GM12878 (cell line): ENCODE measurements around the gene EFNA2. TPM values are rescaled to one million over a fixed set of nuclear protein-coding genes. Genes with fewer than 3 reads are reported as not detected.

ENCODE experiments used
- ATAC-seq: fragments of 200-7000 bp; cut with Tn5 transposase; 3 replicates; pipeline ENCODE4 v1.9.1; 2020; ENCODE audit warnings: mild to moderate bottlenecking, moderate library complexity
- BruUV-seq: library from RNA; stranded (reverse); fragments of 400-500 nt; replicated peaks from 2 replicates; lab custom pipeline; 2021; lab: Mats Ljungman, UMichigan
- CTCF ChIA-PET: fragments of 300-600 bp; sonication (Branson Sonifier 250); formaldehyde crosslinking; extraction: SDS; loops from one replicate; lab custom pipeline; 2021; ENCODE audit warnings: inconsistent platforms; lab: Yijun Ruan, JAX
- POLR2A ChIA-PET: fragments of 350-600 bp; formaldehyde crosslinking; extraction: SDS; loops from one replicate; lab custom pipeline; 2021; ENCODE audit warnings: inconsistent platforms; lab: Charles Lee
- RAD21 ChIA-PET: fragments of 300-600 bp; sonication (Branson Sonifier 250); formaldehyde crosslinking; loops from one replicate; lab custom pipeline; 2023; ENCODE audit warnings: antibody characterized with exemption; ENCODE audit not compliant: unreplicated experiment; lab: Charles Lee
- SMC1A ChIA-PET: fragments of 300-600 bp; sonication (Branson Sonifier 250); formaldehyde crosslinking; loops from one replicate; lab custom pipeline; 2023; ENCODE audit not compliant: unreplicated experiment, uncharacterized antibody; lab: Charles Lee
- DNase-seq: peaks from one replicate; pipeline ENCODE4 v3.0.0-alpha.2; 2011; ENCODE audit warnings: low read depth, low spot score
- FAIRE-seq: peaks from 3 replicates; lab custom pipeline; 2011; peaks lifted over from hg19 to GRCh38; lab: Jason Lieb, UNC
- H2AFZ ChIP-seq: 2 replicates; pipeline ENCODE4 v1.6.0; 2011; ENCODE audit warnings: low read depth, low read length, control low read depth; ENCODE audit not compliant: control insufficient read depth
- H3K27ac ChIP-seq: 2 replicates; pipeline ENCODE4 v1.5.1; 2011; ENCODE audit warnings: control low read depth; ENCODE audit not compliant: control insufficient read depth, insufficient read depth
- H3K27me3 ChIP-seq, 2 experiments: replicated peaks in 1 of 2; 2 replicates each; pipeline versions ENCODE4 v1.6.0 to v1.6.1; 2011; ENCODE audit warnings: low read length in 1 of 2; ENCODE audit not compliant: control insufficient read depth in 2 of 2, insufficient read depth in 2 of 2
- H3K36me3 ChIP-seq, 2 experiments: 2 replicates each; pipeline ENCODE4 v1.5.1; 2011; ENCODE audit warnings: low read length in 1 of 2; ENCODE audit not compliant: control insufficient read depth in 2 of 2, insufficient read depth in 2 of 2
- H3K4me1 ChIP-seq: 2 replicates; pipeline ENCODE4 v1.6.1; 2011; ENCODE audit warnings: mild to moderate bottlenecking, low read length, moderate library complexity, mixed read lengths; ENCODE audit not compliant: control insufficient read depth, insufficient read depth
- H3K4me2 ChIP-seq: 2 replicates; pipeline ENCODE4 v1.6.0; 2011; ENCODE audit warnings: control low read depth; ENCODE audit not compliant: control insufficient read depth, insufficient read depth
- H3K4me3 ChIP-seq: fragments of 200-600 bp; sonication (generic); 2 replicates; pipeline ENCODE4 v1.5.1; 2016
- H3K79me2 ChIP-seq: 2 replicates; pipeline ENCODE4 v1.6.0; 2011; ENCODE audit warnings: low read length; ENCODE audit not compliant: control insufficient read depth, insufficient read depth
- H3K9ac ChIP-seq: 2 replicates; pipeline ENCODE4 v1.8.0; 2011; ENCODE audit warnings: low read length, control low read depth, mixed read lengths; ENCODE audit not compliant: control insufficient read depth, insufficient read depth
- H3K9me3 ChIP-seq: replicated peaks from 3 replicates; pipeline ENCODE4 v1.5.1; 2011; ENCODE audit warnings: mild to moderate bottlenecking, low read length; ENCODE audit not compliant: control insufficient read depth, insufficient read depth
- H4K20me1 ChIP-seq: 2 replicates; pipeline ENCODE4 v1.6.0; 2011; ENCODE audit not compliant: control insufficient read depth, insufficient read depth
- CREB1 ChIP-seq: IDR thresholded peaks from 2 replicates; pipeline ENCODE4 v1.6.1; 2012; ENCODE audit warnings: low read depth, mild to moderate bottlenecking, inconsistent platforms
- CREM ChIP-seq: IDR thresholded peaks from 2 replicates; pipeline ENCODE4 v1.6.1; 2014; ENCODE audit warnings: antibody characterized with exemption, low read depth
- FOXK2 ChIP-seq: fragments of 450-650 bp; IDR thresholded peaks from 2 replicates; pipeline ENCODE4 v1.6.1; 2017; ENCODE audit warnings: mild to moderate bottlenecking, moderate library complexity
- GATAD2B ChIP-seq: fragments of 450-650 bp; conservative IDR thresholded peaks from 2 replicates; pipeline ENCODE4 v1.6.1; 2017; ENCODE audit warnings: low read depth, mild to moderate bottlenecking, moderate library complexity
- HDAC6 ChIP-seq: fragments of 200-600 bp; sonication (generic); IDR thresholded peaks from one replicate; pipeline ENCODE4 v1.8.0; 2017; ENCODE audit warnings: antibody characterized with exemption; ENCODE audit not compliant: unreplicated experiment
- HDGF ChIP-seq: fragments of 450-650 bp; IDR thresholded peaks from 2 replicates; pipeline ENCODE4 v1.6.1; 2016; ENCODE audit warnings: antibody characterized with exemption
- IRF4 ChIP-seq: IDR thresholded peaks from 2 replicates; pipeline ENCODE4 v1.6.1; 2011; ENCODE audit warnings: low read depth, low read length
- LARP7 ChIP-seq: fragments of 450-650 bp; IDR thresholded peaks from 2 replicates; pipeline ENCODE4 v1.6.1; 2017; ENCODE audit warnings: mild to moderate bottlenecking
- MTA2 ChIP-seq: fragments of 450-650 bp; IDR thresholded peaks from 2 replicates; pipeline ENCODE4 v1.6.1; 2016; ENCODE audit warnings: low read depth, mild to moderate bottlenecking, moderate library complexity
- RB1 ChIP-seq: fragments of 450-650 bp; formaldehyde crosslinking; IDR thresholded peaks from 2 replicates; pipeline ENCODE4 v1.6.1; 2017; ENCODE audit warnings: mild to moderate bottlenecking, borderline replicate concordance
- ZNF622 ChIP-seq: fragments of 450-650 bp; IDR thresholded peaks from 2 replicates; pipeline ENCODE4 v1.6.1; 2017; ENCODE audit warnings: mild to moderate bottlenecking, inconsistent platforms
- WGBS: methylation state at CpG from one replicate; pipeline ENCODE4 v1.1.6; 2016; ENCODE audit warnings: low lambda C conversion rate; ENCODE audit not compliant: insufficient replicate concordance, insufficient coverage; ENCODE audit errors: missing lambda C conversion rate; 5-methylcytosine and 5-hydroxymethylcytosine counted together
- in situ Hi-C: fragments of 300-500 bp; cut with MboI; formaldehyde crosslinking; loops from 9 replicates; pipeline ENCODE4 v1.14.3; 2018; ENCODE audit warnings: mixed read lengths
- intact Hi-C: fragments of 100-400 bp; cut with micrococcal nuclease; formaldehyde crosslinking; loops from one replicate; pipeline ENCODE4 v1.14.2; 2022; ENCODE audit not compliant: unreplicated experiment
- polyA plus RNA-seq, 11 experiments: library from polyadenylated mRNA; depleted of rRNA in 4 of 11; unstranded in 6 of 11; stranded (reverse) in 5 of 11; fragments of >200 nt; fragmentation: Nextera tagmentation in 4 of 11; fragmentation: Illumina TruSeq in 1 of 11; extraction: Ambion mirVana in 4 of 11; extraction: Trizol in 1 of 11; gene quantifications; 1 replicate in 1 of 11; 2 replicates in 10 of 11; pipeline versions ENCODE4 v1.2.1 to v1.2.3, GENCODE V29; 2011 to 2016; ENCODE audit warnings: inconsistent platforms in 2 of 11, missing spikeins in 2 of 11, low read depth in 1 of 11
- total RNA-seq, 4 experiments: library from RNA; depleted of rRNA in 3 of 4; stranded (reverse); fragments of >200 nt in 3 of 4; fragmentation: Illumina TruSeq in 1 of 4; extraction: Trizol in 1 of 4; gene quantifications; 2 replicates each; pipeline versions ENCODE4 v1.2.1 to v1.2.3, GENCODE V29; 2013 to 2021
- TF ChIP-seq, protein P1 (sequence below): fragments of 450-650 bp; IDR thresholded peaks from 2 replicates; pipeline ENCODE4 v1.6.1; 2014; ENCODE audit warnings: mild to moderate bottlenecking
- TF ChIP-seq, protein P2 (sequence below): IDR thresholded peaks from 2 replicates; pipeline ENCODE4 v1.6.1; 2011; ENCODE audit warnings: mild to moderate bottlenecking, low read depth, low read length, moderate library complexity; ENCODE audit not compliant: insufficient replicate concordance
- TF ChIP-seq, protein P3 (sequence below), 3 experiments: IDR thresholded peaks in 2 of 3; conservative IDR thresholded peaks in 1 of 3; 2 replicates each; pipeline ENCODE4 v1.5.1; 2011; ENCODE audit warnings: low read depth in 3 of 3, low read length in 3 of 3, mild to moderate bottlenecking in 3 of 3, control low read depth in 2 of 3, moderate library complexity in 2 of 3, inconsistent platforms in 1 of 3, mixed read lengths in 1 of 3; ENCODE audit not compliant: control insufficient read depth in 2 of 3, insufficient read depth in 1 of 3; ENCODE audit errors: extremely low read depth in 1 of 3
- TF ChIP-seq, protein P4 (sequence below): IDR thresholded peaks from 2 replicates; pipeline ENCODE4 v1.6.1; 2011; ENCODE audit warnings: borderline replicate concordance, low read depth, mild to moderate bottlenecking, moderate library complexity, mixed read lengths, low read length; ENCODE audit not compliant: insufficient read depth; ENCODE audit errors: extremely low read length
- TF ChIP-seq, protein P5 (sequence below): fragments of 450-650 bp; IDR thresholded peaks from 2 replicates; pipeline ENCODE4 v1.6.1; 2016; ENCODE audit warnings: mild to moderate bottlenecking

The EFNA2 gene
- total and polyA plus RNA-seq, 10 of the 15 experiments (the other 5 are each of a cell fraction or from before 2014, with no cell fraction given), result not detected

DNA sequence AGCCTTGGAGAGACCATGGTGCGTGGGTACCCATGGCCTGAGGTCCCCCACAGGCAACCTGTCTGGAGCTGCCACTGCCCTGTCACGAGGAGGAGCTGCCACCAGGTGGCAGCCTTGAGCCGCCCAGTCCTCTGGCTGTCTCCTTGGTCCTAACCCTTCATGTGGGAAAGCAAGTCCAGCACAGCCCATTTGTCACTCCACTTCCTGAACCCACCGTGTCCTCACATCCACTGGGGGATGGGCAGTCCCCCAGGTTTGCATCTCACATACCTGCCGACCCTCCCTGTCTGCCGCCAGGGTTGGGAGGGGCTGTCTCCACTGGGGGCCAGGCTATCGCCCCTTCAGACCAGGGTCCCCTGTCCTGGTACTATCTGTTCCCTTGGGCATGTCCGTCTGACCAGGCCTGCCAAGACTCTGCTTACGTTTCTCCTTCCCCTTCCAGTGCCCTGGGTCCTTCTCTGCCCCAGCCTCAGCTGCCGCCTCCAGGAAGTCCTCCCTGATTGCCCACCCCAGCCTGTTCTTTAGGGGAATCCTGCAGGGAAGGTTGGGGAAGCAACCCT is 5.8 kb upstream of the EFNA2 start:
- Histone ChIP-seq H3K9ac (no peak overlapping the region), H3K4me1 (peaks cover 9% of the 10 kb centered on the region), H4K20me1 (no peaks in the 10 kb centered on the region; the same call in 1 of the 2 replicates), H3K27ac (no peak overlapping the region), H3K9me3 (no peaks in the 10 kb centered on the region), H3K79me2 (peaks cover 17% of the 10 kb centered on the region), H2AFZ (no peak overlapping the region), H3K4me2 (no peak overlapping the region), H3K27me3 (no peaks in the 10 kb centered on the region; a peak in 1 of 4 replicates), H3K36me3 (peaks cover 7 to 20% of the 10 kb centered on the region in 2 experiments), H3K4me3 (no peak overlapping the region)
- RAD21 ChIA-PET, result interaction anchor here (0.7 to 1.5 kb wide), 8 partner anchors 11 to 163 kb away, joined by 3 to 22 read pairs (median 3); no protein-coding TSS in a partner anchor
- SMC1A ChIA-PET, result interaction anchor here (0.6 to 1.5 kb wide), 5 partner anchors 36 to 103 kb away, joined by 3 to 12 read pairs (median 4); no protein-coding TSS in a partner anchor
- peak; percentile 66 for ATAC-seq
- WGBS, result 26% methylated on average over 10 of the region's 10 CpGs
- intact Hi-C loops (loop anchor here (1.0 kb wide), 1 partner anchor 92 kb away; no protein-coding TSS in a partner anchor), in situ Hi-C loops (loop anchor here (5.0 kb wide), 1 partner anchor 92 kb away; no protein-coding TSS in a partner anchor)
- peak; percentile 81 for FAIRE-seq
- POLR2A ChIA-PET, result interaction anchor here (0.8 to 1.5 kb wide), 2 partner anchors 11 to 35 kb away, joined by 3 to 5 read pairs; partner anchors contain the start of gene CIRBP
- DNase-seq, result no peak
- no TSS peak for BruUV-seq
- CTCF ChIA-PET, result interaction anchor here (0.5 to 3.5 kb wide), 20 partner anchors 11 to 519 kb away, joined by 3 to 40 read pairs (median 4); partner anchors contain the start of gene CIRBP
- TF ChIP-seq, protein P1, sequence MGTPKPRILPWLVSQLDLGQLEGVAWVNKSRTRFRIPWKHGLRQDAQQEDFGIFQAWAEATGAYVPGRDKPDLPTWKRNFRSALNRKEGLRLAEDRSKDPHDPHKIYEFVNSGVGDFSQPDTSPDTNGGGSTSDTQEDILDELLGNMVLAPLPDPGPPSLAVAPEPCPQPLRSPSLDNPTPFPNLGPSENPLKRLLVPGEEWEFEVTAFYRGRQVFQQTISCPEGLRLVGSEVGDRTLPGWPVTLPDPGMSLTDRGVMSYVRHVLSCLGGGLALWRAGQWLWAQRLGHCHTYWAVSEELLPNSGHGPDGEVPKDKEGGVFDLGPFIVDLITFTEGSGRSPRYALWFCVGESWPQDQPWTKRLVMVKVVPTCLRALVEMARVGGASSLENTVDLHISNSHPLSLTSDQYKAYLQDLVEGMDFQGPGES, result no peak
- TF ChIP-seq, protein P2, sequence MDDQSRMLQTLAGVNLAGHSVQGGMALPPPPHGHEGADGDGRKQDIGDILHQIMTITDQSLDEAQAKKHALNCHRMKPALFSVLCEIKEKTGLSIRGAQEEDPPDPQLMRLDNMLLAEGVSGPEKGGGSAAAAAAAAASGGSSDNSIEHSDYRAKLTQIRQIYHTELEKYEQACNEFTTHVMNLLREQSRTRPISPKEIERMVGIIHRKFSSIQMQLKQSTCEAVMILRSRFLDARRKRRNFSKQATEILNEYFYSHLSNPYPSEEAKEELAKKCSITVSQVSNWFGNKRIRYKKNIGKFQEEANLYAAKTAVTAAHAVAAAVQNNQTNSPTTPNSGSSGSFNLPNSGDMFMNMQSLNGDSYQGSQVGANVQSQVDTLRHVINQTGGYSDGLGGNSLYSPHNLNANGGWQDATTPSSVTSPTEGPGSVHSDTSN, result peak; percentile 7
- TF ChIP-seq FOXK2 (no peak), ZNF622 (no peak), CREM (0 out of 2 replicates have a peak, but pooled peaks have one; percentile 15), IRF4 (0 out of 2 replicates have a peak, but pooled peaks have one; percentile 8), CREB1 (0 out of 2 replicates have a peak, but pooled peaks have one; percentile 13), GATAD2B (0 out of 2 replicates have a peak, but pooled peaks have one; percentile 42), LARP7 (peak; percentile 52; the same call in 1 of the 2 replicates), HDAC6 (no peak), HDGF (peak; percentile 79), MTA2 (no peak), RB1 (peak; percentile 41; the same call in 1 of the 2 replicates)
- TF ChIP-seq, protein P3, sequence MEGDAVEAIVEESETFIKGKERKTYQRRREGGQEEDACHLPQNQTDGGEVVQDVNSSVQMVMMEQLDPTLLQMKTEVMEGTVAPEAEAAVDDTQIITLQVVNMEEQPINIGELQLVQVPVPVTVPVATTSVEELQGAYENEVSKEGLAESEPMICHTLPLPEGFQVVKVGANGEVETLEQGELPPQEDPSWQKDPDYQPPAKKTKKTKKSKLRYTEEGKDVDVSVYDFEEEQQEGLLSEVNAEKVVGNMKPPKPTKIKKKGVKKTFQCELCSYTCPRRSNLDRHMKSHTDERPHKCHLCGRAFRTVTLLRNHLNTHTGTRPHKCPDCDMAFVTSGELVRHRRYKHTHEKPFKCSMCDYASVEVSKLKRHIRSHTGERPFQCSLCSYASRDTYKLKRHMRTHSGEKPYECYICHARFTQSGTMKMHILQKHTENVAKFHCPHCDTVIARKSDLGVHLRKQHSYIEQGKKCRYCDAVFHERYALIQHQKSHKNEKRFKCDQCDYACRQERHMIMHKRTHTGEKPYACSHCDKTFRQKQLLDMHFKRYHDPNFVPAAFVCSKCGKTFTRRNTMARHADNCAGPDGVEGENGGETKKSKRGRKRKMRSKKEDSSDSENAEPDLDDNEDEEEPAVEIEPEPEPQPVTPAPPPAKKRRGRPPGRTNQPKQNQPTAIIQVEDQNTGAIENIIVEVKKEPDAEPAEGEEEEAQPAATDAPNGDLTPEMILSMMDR (IDR thresholded peaks at IDR 0.05 in 2 of 3, conservative IDR thresholded peaks at IDR 0.05 in 1 of 3; ENCODE audit: control insufficient read depth in 2 of 3, extremely low read depth in 1 of 3, insufficient read depth in 1 of 3, low read depth in 3 of 3, low read length in 3 of 3), result peak; percentile 97 to 99 (median 99); a peak in 5 of 6 replicates
- TF ChIP-seq, protein P4, sequence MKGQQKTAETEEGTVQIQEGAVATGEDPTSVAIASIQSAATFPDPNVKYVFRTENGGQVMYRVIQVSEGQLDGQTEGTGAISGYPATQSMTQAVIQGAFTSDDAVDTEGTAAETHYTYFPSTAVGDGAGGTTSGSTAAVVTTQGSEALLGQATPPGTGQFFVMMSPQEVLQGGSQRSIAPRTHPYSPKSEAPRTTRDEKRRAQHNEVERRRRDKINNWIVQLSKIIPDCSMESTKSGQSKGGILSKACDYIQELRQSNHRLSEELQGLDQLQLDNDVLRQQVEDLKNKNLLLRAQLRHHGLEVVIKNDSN, result peak; percentile 12
- TF ChIP-seq, protein P5, sequence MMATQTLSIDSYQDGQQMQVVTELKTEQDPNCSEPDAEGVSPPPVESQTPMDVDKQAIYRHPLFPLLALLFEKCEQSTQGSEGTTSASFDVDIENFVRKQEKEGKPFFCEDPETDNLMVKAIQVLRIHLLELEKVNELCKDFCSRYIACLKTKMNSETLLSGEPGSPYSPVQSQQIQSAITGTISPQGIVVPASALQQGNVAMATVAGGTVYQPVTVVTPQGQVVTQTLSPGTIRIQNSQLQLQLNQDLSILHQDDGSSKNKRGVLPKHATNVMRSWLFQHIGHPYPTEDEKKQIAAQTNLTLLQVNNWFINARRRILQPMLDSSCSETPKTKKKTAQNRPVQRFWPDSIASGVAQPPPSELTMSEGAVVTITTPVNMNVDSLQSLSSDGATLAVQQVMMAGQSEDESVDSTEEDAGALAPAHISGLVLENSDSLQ, result peak; percentile 35; the same call in 1 of the 2 replicates
